Inferior parietal cortex (tissue), 1 donor: ENCODE data around the gene KIAA1958.
"Not testable (repeated sequence)": the region's sequence is repeated elsewhere in the genome, so short reads cannot be mapped to it uniquely, and the experiment has no call there.

Source experiments
- DNase-seq: peaks from one replicate; pipeline ENCODE4 v3.0.0-alpha.2; 2016; ENCODE audit errors: extremely low spot score

The KIAA1958 gene

GRCh38 chr9:112659906-112660305, 173.3 kb downstream of the KIAA1958 start:
- DNase-seq, result no peak

GRCh38 chr9:112663681-112664080, 177.1 kb downstream of the KIAA1958 start:
- no peak for DNase-seq

- no peak for DNase-seq
Observed at GRCh38 chr9:112664531-112664930, 177.9 kb downstream of the KIAA1958 start.

GRCh38 chr9:112665347-112665746, 178.7 kb downstream of the KIAA1958 start:
- DNase-seq, result no peak

GRCh38 chr9:112669326-112669725, 182.7 kb downstream of the KIAA1958 start:
- DNase-seq, result no peak

GRCh38 chr9:112670991-112671625, 184.5 kb downstream of the KIAA1958 start:
- DNase-seq, result no peak

- not testable (repeated sequence) for DNase-seq
Observed at GRCh38 chr9:112673221-112673620, 186.6 kb downstream of the KIAA1958 start.

- DNase-seq, result no peak
Observed at GRCh38 chr9:112677040-112677439, 190.4 kb downstream of the KIAA1958 start.

- no peak for DNase-seq
Observed at GRCh38 chr9:112680731-112681402, 194.2 kb downstream of the KIAA1958 start.

- no peak for DNase-seq
Observed at GRCh38 chr9:112689161-112689740, 202.6 kb downstream of the KIAA1958 start.

- no peak for DNase-seq
Observed at GRCh38 chr9:112694706-112695555, 208.3 kb downstream of the KIAA1958 start.

GRCh38 chr9:112696461-112696860, 209.8 kb downstream of the KIAA1958 start:
- DNase-seq, result no peak

- DNase-seq, result no peak
Observed at GRCh38 chr9:112699230-112699629, 212.6 kb downstream of the KIAA1958 start.

- DNase-seq, result no peak
Observed at GRCh38 chr9:112700085-112700484, 213.5 kb downstream of the KIAA1958 start.

- no peak for DNase-seq
Observed at GRCh38 chr9:112703304-112703703, 216.7 kb downstream of the KIAA1958 start.

- peak; percentile 72 for DNase-seq
Observed at GRCh38 chr9:112705768-112706427, 219.3 kb downstream of the KIAA1958 start.

GRCh38 chr9:112711050-112711689, 224.5 kb downstream of the KIAA1958 start:
- DNase-seq, result peak; percentile 75

- no peak for DNase-seq
Observed at GRCh38 chr9:112712678-112713077, 226.1 kb downstream of the KIAA1958 start.

GRCh38 chr9:112717661-112718331, 231.2 kb downstream of the KIAA1958 start, which contains the start of gene INIP:
Gene INIP, minus strand, starts transcription at chr9:112718117. Its CDS starts 1,632 bp downstream, at chr9:112716485.
- DNase-seq, result peak; percentile 95
